ENCODE results near the gene WDFY3.

The WDFY3 gene

GRCh38 chr4:84862064-84862463 is 104.4 kb downstream of the WDFY3 start:
- H3K4me1 ChIP-seq (ENCODE audit: control insufficient read depth, insufficient read depth, low read length): peaks cover 2% of the 10 kb centered on the region; the same call in 1 of the 2 replicates
- no peak overlapping the region for H3K4me3 ChIP-seq (ENCODE audit: low read length)
- no peak for DNase-seq (ENCODE audit: low read depth, low spot score)
- no peak overlapping the region for H3K27ac ChIP-seq (ENCODE audit: low read length)
- no peaks in the 10 kb centered on the region for H3K27me3 ChIP-seq (ENCODE audit: control insufficient read depth, insufficient read depth, low read length)
- no peaks in the 10 kb centered on the region for H3K9me3 ChIP-seq (ENCODE audit: control insufficient read depth, insufficient read depth, low read length)
- no peaks in the 10 kb centered on the region for H3K36me3 ChIP-seq (ENCODE audit: control insufficient read depth, insufficient read depth, low read length)
- no CpG with 5 or more reads among the region's 2 CpGs for WGBS (ENCODE audit: insufficient coverage, insufficient read length)

GRCh38 chr4:84857296-84857695 is 109.2 kb downstream of the WDFY3 start:
- no peaks in the 10 kb centered on the region for H3K27me3 ChIP-seq (ENCODE audit: control insufficient read depth, insufficient read depth, low read length)
- H3K9me3 ChIP-seq (ENCODE audit: control insufficient read depth, insufficient read depth, low read length): no peaks in the 10 kb centered on the region
- H3K4me3 ChIP-seq (ENCODE audit: low read length): no peak overlapping the region
- H3K36me3 ChIP-seq (ENCODE audit: control insufficient read depth, insufficient read depth, low read length): no peaks in the 10 kb centered on the region
- WGBS (ENCODE audit: insufficient coverage, insufficient read length): no CpG with 5 or more reads among the region's 1 CpG
- DNase-seq (ENCODE audit: low read depth, low spot score): no peak
- no peaks in the 10 kb centered on the region for H3K4me1 ChIP-seq (ENCODE audit: control insufficient read depth, insufficient read depth, low read length)
- no peak overlapping the region for H3K27ac ChIP-seq (ENCODE audit: low read length)

GRCh38 chr4:84856468-84857049 is 109.9 kb downstream of the WDFY3 start:
- no CpG with 5 or more reads among the region's 1 CpG for WGBS (ENCODE audit: insufficient coverage, insufficient read length)
- Histone ChIP-seq H3K4me3 (ENCODE audit: low read length) (no peak overlapping the region), H3K27ac (ENCODE audit: low read length) (no peak overlapping the region), H3K9me3 (ENCODE audit: control insufficient read depth, insufficient read depth, low read length) (no peaks in the 10 kb centered on the region), H3K4me1 (ENCODE audit: control insufficient read depth, insufficient read depth, low read length) (no peaks in the 10 kb centered on the region), H3K27me3 (ENCODE audit: control insufficient read depth, insufficient read depth, low read length) (no peaks in the 10 kb centered on the region), H3K36me3 (ENCODE audit: control insufficient read depth, insufficient read depth, low read length) (no peaks in the 10 kb centered on the region)
- no peak for DNase-seq (ENCODE audit: low read depth, low spot score)

- no peaks in the 10 kb centered on the region for H3K4me1 ChIP-seq (ENCODE audit: control insufficient read depth, insufficient read depth, low read length)
- no peak for DNase-seq (ENCODE audit: low read depth, low spot score)
- no peaks in the 10 kb centered on the region for H3K36me3 ChIP-seq (ENCODE audit: control insufficient read depth, insufficient read depth, low read length)
- H3K27ac ChIP-seq (ENCODE audit: low read length): no peak overlapping the region
- WGBS (ENCODE audit: insufficient coverage, insufficient read length): no CpG with 5 or more reads among the region's 2 CpGs
- H3K27me3 ChIP-seq (ENCODE audit: control insufficient read depth, insufficient read depth, low read length): no peaks in the 10 kb centered on the region
- H3K4me3 ChIP-seq (ENCODE audit: low read length): no peak overlapping the region
- H3K9me3 ChIP-seq (ENCODE audit: control insufficient read depth, insufficient read depth, low read length): no peaks in the 10 kb centered on the region
Observed at GRCh38 chr4:84855774-84856173, 110.7 kb downstream of the WDFY3 start.

- no CpG with 5 or more reads among the region's 1 CpG for WGBS (ENCODE audit: insufficient coverage, insufficient read length)
- Histone ChIP-seq H3K4me1 (ENCODE audit: control insufficient read depth, insufficient read depth, low read length) (no peaks in the 10 kb centered on the region), H3K4me3 (ENCODE audit: low read length) (no peak overlapping the region), H3K27me3 (ENCODE audit: control insufficient read depth, insufficient read depth, low read length) (no peaks in the 10 kb centered on the region), H3K9me3 (ENCODE audit: control insufficient read depth, insufficient read depth, low read length) (no peaks in the 10 kb centered on the region), H3K27ac (ENCODE audit: low read length) (no peak overlapping the region), H3K36me3 (ENCODE audit: control insufficient read depth, insufficient read depth, low read length) (no peaks in the 10 kb centered on the region; the same call in 1 of the 2 replicates)
- DNase-seq (ENCODE audit: low read depth, low spot score): no peak
Observed at GRCh38 chr4:84852081-84852480, 114.4 kb downstream of the WDFY3 start.

- no peaks in the 10 kb centered on the region for H3K27me3 ChIP-seq (ENCODE audit: control insufficient read depth, insufficient read depth, low read length)
- H3K4me1 ChIP-seq (ENCODE audit: control insufficient read depth, insufficient read depth, low read length): 0 out of 2 replicates have a peak, but pooled peaks cover 1% of the 10 kb centered on the region
- no peaks in the 10 kb centered on the region for H3K9me3 ChIP-seq (ENCODE audit: control insufficient read depth, insufficient read depth, low read length)
- H3K4me3 ChIP-seq (ENCODE audit: low read length): no peak overlapping the region
- DNase-seq (ENCODE audit: low read depth, low spot score): no peak
- H3K36me3 ChIP-seq (ENCODE audit: control insufficient read depth, insufficient read depth, low read length): no peaks in the 10 kb centered on the region; the same call in 1 of the 2 replicates
- no peak overlapping the region for H3K27ac ChIP-seq (ENCODE audit: low read length)
Observed at GRCh38 chr4:84849051-84849640, 117.3 kb downstream of the WDFY3 start.

GRCh38 chr4:84848432-84848831 is 118.1 kb downstream of the WDFY3 start:
- 0 out of 2 replicates have a peak, but pooled peaks cover 1% of the 10 kb centered on the region for H3K4me1 ChIP-seq (ENCODE audit: control insufficient read depth, insufficient read depth, low read length)
- WGBS (ENCODE audit: insufficient coverage, insufficient read length): no CpG with 5 or more reads among the region's 2 CpGs
- H3K4me3 ChIP-seq (ENCODE audit: low read length): no peak overlapping the region
- no peak for DNase-seq (ENCODE audit: low read depth, low spot score)
- H3K9me3 ChIP-seq (ENCODE audit: control insufficient read depth, insufficient read depth, low read length): no peaks in the 10 kb centered on the region
- H3K27me3 ChIP-seq (ENCODE audit: control insufficient read depth, insufficient read depth, low read length): no peaks in the 10 kb centered on the region
- H3K27ac ChIP-seq (ENCODE audit: low read length): no peak overlapping the region
- H3K36me3 ChIP-seq (ENCODE audit: control insufficient read depth, insufficient read depth, low read length): no peaks in the 10 kb centered on the region; the same call in 1 of the 2 replicates

- Histone ChIP-seq H3K4me3 (ENCODE audit: low read length) (no peak overlapping the region), H3K27me3 (ENCODE audit: control insufficient read depth, insufficient read depth, low read length) (no peaks in the 10 kb centered on the region), H3K36me3 (ENCODE audit: control insufficient read depth, insufficient read depth, low read length) (no peaks in the 10 kb centered on the region; the same call in 1 of the 2 replicates), H3K9me3 (ENCODE audit: control insufficient read depth, insufficient read depth, low read length) (no peaks in the 10 kb centered on the region), H3K4me1 (ENCODE audit: control insufficient read depth, insufficient read depth, low read length) (0 out of 2 replicates have a peak, but pooled peaks cover 1% of the 10 kb centered on the region), H3K27ac (ENCODE audit: low read length) (no peak overlapping the region)
- no CpG with 5 or more reads among the region's 2 CpGs for WGBS (ENCODE audit: insufficient coverage, insufficient read length)
- no peak for DNase-seq (ENCODE audit: low read depth, low spot score)
Observed at GRCh38 chr4:84847978-84848377, 118.5 kb downstream of the WDFY3 start.

- no peaks in the 10 kb centered on the region; the same call in 1 of the 2 replicates for H3K36me3 ChIP-seq (ENCODE audit: control insufficient read depth, insufficient read depth, low read length)
Observed at GRCh38 chr4:84846985-84847384, 119.5 kb downstream of the WDFY3 start.

GRCh38 chr4:84841435-84841834 is 125.1 kb downstream of the WDFY3 start:
- DNase-seq (ENCODE audit: low read depth, low spot score): no peak
- H3K36me3 ChIP-seq (ENCODE audit: control insufficient read depth, insufficient read depth, low read length): no peaks in the 10 kb centered on the region; the same call in 1 of the 2 replicates
- no peaks in the 10 kb centered on the region for H3K27me3 ChIP-seq (ENCODE audit: control insufficient read depth, insufficient read depth, low read length)
- H3K4me3 ChIP-seq (ENCODE audit: low read length): no peak overlapping the region
- no peak overlapping the region for H3K27ac ChIP-seq (ENCODE audit: low read length)
- no peaks in the 10 kb centered on the region for H3K9me3 ChIP-seq (ENCODE audit: control insufficient read depth, insufficient read depth, low read length)
- WGBS (ENCODE audit: insufficient coverage, insufficient read length): no CpG with 5 or more reads among the region's 1 CpG
- H3K4me1 ChIP-seq (ENCODE audit: control insufficient read depth, insufficient read depth, low read length): 0 out of 2 replicates have a peak, but pooled peaks cover 1% of the 10 kb centered on the region

More at GRCh38 chr4:84846985-84847384, 119.5 kb downstream of the WDFY3 start:
- Histone ChIP-seq H3K27me3 (ENCODE audit: control insufficient read depth, insufficient read depth, low read length) (no peaks in the 10 kb centered on the region), H3K4me3 (ENCODE audit: low read length) (no peak overlapping the region), H3K4me1 (ENCODE audit: control insufficient read depth, insufficient read depth, low read length) (0 out of 2 replicates have a peak, but pooled peaks cover 1% of the 10 kb centered on the region), H3K27ac (ENCODE audit: low read length) (no peak overlapping the region), H3K9me3 (ENCODE audit: control insufficient read depth, insufficient read depth, low read length) (no peaks in the 10 kb centered on the region)
- DNase-seq (ENCODE audit: low read depth, low spot score): no peak
- WGBS (ENCODE audit: insufficient coverage, insufficient read length): no CpG with 5 or more reads among the region's 1 CpG

GRCh38 chr4:84837751-84838150 is 128.7 kb downstream of the WDFY3 start:
- H3K36me3 ChIP-seq (ENCODE audit: control insufficient read depth, insufficient read depth, low read length): no peaks in the 10 kb centered on the region; the same call in 1 of the 2 replicates
- H3K9me3 ChIP-seq (ENCODE audit: control insufficient read depth, insufficient read depth, low read length): no peaks in the 10 kb centered on the region
- no peak overlapping the region for H3K27ac ChIP-seq (ENCODE audit: low read length)
- no peak overlapping the region for H3K4me3 ChIP-seq (ENCODE audit: low read length)
- no peaks in the 10 kb centered on the region for H3K4me1 ChIP-seq (ENCODE audit: control insufficient read depth, insufficient read depth, low read length)
- H3K27me3 ChIP-seq (ENCODE audit: control insufficient read depth, insufficient read depth, low read length): no peaks in the 10 kb centered on the region
- no peak for DNase-seq (ENCODE audit: low read depth, low spot score)
- no CpG with 5 or more reads among the region's 2 CpGs for WGBS (ENCODE audit: insufficient coverage, insufficient read length)

Measured in iPS DF 6.9 (cell line).